ENCODE data around the gene NTN3.

NTN3 gene

DNA sequence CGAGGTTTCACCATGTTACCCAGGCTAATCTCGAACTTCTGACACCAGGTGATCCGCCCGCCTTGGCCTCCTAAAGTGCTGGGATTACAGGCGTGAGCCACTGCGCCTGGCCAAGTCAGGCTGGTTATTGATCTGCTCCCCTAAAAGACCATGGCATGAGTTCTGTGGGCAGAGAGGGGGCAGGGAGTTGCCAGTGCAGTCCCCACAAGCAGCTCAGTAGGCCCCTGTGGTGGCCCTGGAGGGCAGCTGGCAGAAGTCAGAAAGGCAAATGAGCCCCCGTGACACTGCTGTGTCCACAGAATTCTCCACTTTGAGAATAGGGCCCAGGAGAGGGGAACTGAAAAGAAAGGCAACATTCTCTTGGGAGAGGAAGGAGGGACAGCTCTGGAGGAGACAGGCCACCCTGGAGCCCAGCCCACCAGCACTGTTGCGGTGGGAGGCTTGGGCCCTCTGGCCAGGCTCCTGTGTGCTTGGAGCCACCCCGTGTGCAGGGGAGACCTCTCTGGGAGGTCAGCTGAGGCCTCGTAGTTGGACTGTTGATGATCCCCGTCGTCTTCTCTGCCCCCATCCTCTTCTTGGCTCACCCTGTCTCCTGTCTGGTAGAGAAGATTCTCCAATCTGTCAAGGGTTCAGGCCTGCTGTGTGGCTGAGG lies 47.0 kb downstream of the NTN3 start:
- TF ChIP-seq, protein P1, sequence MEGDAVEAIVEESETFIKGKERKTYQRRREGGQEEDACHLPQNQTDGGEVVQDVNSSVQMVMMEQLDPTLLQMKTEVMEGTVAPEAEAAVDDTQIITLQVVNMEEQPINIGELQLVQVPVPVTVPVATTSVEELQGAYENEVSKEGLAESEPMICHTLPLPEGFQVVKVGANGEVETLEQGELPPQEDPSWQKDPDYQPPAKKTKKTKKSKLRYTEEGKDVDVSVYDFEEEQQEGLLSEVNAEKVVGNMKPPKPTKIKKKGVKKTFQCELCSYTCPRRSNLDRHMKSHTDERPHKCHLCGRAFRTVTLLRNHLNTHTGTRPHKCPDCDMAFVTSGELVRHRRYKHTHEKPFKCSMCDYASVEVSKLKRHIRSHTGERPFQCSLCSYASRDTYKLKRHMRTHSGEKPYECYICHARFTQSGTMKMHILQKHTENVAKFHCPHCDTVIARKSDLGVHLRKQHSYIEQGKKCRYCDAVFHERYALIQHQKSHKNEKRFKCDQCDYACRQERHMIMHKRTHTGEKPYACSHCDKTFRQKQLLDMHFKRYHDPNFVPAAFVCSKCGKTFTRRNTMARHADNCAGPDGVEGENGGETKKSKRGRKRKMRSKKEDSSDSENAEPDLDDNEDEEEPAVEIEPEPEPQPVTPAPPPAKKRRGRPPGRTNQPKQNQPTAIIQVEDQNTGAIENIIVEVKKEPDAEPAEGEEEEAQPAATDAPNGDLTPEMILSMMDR (IDR thresholded peaks at IDR 0.05; ENCODE audit: control insufficient read depth, extremely low read depth, insufficient read depth), result no peak
- no peak overlapping the region for H3K4me3 ChIP-seq (ENCODE audit: low read depth, low read length)
- DNase-seq (ENCODE audit: low read depth), result no peak

DNA sequence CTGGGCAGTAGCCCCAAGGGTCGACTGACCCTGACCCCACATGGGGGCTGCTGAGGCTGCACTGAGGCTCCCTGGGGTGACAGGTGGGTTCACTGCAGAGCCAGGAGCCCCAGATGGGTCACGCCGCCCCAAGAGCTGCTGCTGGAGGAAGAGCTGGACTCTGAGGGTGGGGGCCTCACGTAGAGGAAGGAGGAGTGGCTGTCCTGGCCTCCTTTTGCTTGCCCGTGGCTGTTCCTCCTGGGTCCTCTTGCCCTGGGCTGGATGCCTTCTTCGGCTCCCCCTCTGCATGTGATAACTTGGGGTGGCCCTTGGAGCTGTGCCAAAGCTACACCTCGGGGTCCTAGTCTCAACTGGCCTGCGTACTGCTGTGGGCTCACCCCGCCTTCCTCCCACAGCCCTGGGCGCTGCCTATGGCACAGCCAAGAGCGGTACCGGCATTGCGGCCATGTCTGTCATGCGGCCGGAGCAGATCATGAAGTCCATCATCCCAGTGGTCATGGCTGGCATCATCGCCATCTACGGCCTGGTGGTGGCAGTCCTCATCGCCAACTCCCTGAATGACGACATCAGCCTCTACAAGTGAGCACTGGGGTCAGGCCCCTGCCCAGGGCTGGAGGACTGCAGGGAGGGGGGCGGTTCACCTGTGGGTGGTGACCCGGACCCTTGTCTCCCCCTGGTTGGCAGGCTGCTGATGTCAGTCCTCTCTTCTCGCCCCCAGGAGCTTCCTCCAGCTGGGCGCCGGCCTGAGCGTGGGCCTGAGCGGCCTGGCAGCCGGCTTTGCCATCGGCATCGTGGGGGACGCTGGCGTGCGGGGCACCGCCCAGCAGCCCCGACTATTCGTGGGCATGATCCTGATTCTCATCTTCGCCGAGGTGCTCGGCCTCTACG lies 48.0 kb downstream of the NTN3 start:
- H3K4me3 ChIP-seq (ENCODE audit: low read depth, low read length), result peak overlapping the region; percentile 36
- TF ChIP-seq, protein P1 (IDR thresholded peaks at IDR 0.05; ENCODE audit: control insufficient read depth, extremely low read depth, insufficient read depth), result no peak

DNA sequence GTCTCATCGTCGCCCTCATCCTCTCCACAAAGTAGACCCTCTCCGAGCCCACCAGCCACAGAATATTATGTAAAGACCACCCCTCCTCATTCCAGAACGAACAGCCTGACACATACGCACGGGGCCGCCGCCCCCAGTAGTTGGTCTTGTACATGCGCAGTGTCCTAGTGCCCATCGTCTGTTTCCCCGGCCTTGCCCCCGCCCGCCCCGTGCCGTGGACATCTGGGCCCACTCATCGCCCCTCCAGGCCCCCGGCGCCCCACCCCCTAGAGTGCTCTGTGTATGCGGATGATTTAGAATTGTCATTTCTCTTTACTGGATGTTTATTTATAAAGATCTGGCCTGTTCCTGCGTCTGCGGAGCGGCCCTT lies 48.6 kb downstream of the NTN3 start:
- peak overlapping the region; percentile 36 for H3K4me3 ChIP-seq (ENCODE audit: low read depth, low read length)
- DNase-seq (ENCODE audit: low read depth), result no peak
- TF ChIP-seq, protein P1 (IDR thresholded peaks at IDR 0.05; ENCODE audit: control insufficient read depth, extremely low read depth, insufficient read depth), result no peak

More for the DNA sequence above, 48.0 kb downstream of the NTN3 start:
- DNase-seq (ENCODE audit: low read depth), result no peak

DNA sequence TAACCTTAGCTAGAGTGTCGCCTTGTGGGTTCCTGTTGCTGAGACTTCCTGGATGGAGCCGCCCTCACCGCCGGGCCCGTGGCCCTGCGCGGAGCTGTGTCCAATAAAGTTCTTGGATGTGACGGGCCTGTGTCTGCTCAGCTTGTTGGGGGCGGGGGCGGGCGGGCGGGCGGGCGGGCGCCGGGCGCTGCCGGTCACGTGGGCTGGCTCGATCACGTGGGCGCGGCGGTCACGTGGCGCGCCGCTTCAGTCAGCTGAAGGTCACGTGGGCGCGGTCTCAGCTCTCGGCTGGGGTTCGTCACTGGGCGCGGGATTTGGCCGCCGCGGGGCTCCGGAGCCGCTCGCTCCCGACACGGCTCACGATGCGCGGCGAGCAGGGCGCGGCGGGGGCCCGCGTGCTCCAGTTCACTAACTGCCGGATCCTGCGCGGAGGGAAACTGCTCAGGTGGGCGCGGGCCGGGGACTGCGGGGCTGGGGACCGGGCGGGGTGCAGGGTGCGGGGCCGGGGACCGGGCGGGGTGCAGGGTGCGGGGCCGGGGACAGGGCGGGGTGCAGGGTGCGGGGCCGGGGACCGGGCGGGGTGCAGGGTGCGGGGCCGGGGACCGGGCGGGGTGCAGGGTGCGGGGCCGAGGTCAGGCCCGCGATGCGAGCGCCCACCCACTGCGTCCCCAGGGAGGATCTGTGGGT lies 49.1 kb downstream of the NTN3 start, which contains the start of gene AMDHD2:
AMDHD2 (plus strand) TSS at position 275 of the 687 bp plus-strand sequence; CDS start at position 363, 88 bp downstream.
- TF ChIP-seq, protein P1 (IDR thresholded peaks at IDR 0.05; ENCODE audit: control insufficient read depth, extremely low read depth, insufficient read depth), result no peak

DNA sequence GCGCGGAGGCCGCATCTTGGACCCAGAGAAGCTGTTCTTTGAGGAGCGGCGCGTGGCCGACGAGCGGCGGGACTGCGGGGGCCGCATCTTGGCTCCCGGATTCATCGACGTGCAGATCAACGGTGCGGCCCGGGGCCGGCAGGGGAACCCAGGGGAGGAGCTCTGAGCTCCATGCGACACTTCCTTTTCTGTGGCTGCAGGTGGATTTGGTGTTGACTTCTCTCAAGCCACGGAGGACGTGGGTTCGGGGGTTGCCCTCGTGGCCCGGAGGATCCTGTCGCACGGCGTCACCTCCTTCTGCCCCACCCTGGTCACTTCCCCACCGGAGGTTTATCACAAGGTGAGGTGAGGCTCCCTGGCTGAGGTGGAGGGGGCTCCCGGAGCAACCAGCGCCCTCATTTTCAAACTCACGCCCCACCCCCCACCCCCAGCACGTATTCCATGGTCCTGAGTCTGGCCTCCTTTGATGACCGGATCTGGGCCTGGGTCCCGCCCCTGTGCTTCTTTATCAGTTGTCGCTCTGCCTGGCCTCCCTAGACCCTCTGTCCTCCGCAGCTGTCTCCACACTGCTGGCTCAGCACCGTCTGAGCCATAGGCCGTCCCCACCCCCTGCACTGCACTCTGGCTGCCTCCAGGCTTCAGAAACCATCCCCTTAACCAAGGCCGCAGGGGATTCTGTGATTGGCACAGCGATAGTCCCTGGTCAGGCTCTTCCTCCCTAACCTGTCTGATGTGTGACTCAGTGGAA lies 49.9 kb downstream of the NTN3 start:
- no peak for DNase-seq (ENCODE audit: low read depth)
- H3K4me3 ChIP-seq (ENCODE audit: low read depth, low read length), result peak overlapping the region; percentile 80
- TF ChIP-seq, protein P1 (IDR thresholded peaks at IDR 0.05; ENCODE audit: control insufficient read depth, extremely low read depth, insufficient read depth), result no peak

More for the DNA sequence above, 49.1 kb downstream of the NTN3 start, which contains the start of gene AMDHD2:
- DNase-seq (ENCODE audit: low read depth), result peak; percentile 64
- peak within 1 kb of the TSS; percentile 80 for H3K4me3 ChIP-seq (ENCODE audit: low read depth, low read length)
